HL-60 (cell line): ENCODE results near the gene PRX.

ENCODE experiments used
- DNase-seq, 2 experiments: peaks; one replicate each; pipeline ENCODE4 v3.0.0-alpha.2; 2010 to 2020; ENCODE audit warnings: low read depth in 1 of 2, low spot score in 1 of 2
- H3K27ac ChIP-seq: fragments of 250-450 bp; sonication (Bioruptor Pico); replicated peaks from 2 replicates; pipeline ENCODE4 v1.5.1; 2020; ENCODE audit warnings: mild to moderate bottlenecking, moderate library complexity
- H3K27me3 ChIP-seq: fragments of 250-450 bp; sonication (Bioruptor Pico); 2 replicates; pipeline ENCODE4 v1.5.1; 2021; ENCODE audit warnings: mild to moderate bottlenecking, moderate library complexity; ENCODE audit not compliant: insufficient read depth, poor library complexity, severe bottlenecking
- H3K4me3 ChIP-seq: replicated peaks from 2 replicates; pipeline ENCODE4 v1.5.1; 2011; ENCODE audit warnings: mild to moderate bottlenecking, control low read depth, low read length; ENCODE audit not compliant: insufficient read depth
- GABPA ChIP-seq: IDR thresholded peaks from 2 replicates; pipeline ENCODE4 v1.6.1; 2012; ENCODE audit warnings: low read depth
- POLR2AphosphoS5 ChIP-seq: IDR thresholded peaks from 2 replicates; pipeline ENCODE4 v1.6.1; 2012; ENCODE audit warnings: low read depth
- SPI1 ChIP-seq: IDR thresholded peaks from 2 replicates; pipeline ENCODE4 v1.6.1; 2012; ENCODE audit warnings: low read depth, mild to moderate bottlenecking, borderline replicate concordance
- TF ChIP-seq, protein P1 (sequence below): IDR thresholded peaks from one replicate; pipeline ENCODE4 v1.5.1; 2011; ENCODE audit warnings: low read length, control low read depth, inconsistent platforms; ENCODE audit not compliant: insufficient read depth
- TF ChIP-seq, protein P2 (sequence below): IDR thresholded peaks from 2 replicates; pipeline ENCODE4 v1.6.1; 2012; ENCODE audit warnings: low read depth; ENCODE audit not compliant: insufficient replicate concordance

Gene PRX

GRCh38 chr19:40425450-40426287 is 12.5 kb upstream of the PRX start, which contains the start of gene SERTAD1:
Gene SERTAD1, minus strand, starts transcription at chr19:40425992. Its CDS starts 2,446 bp downstream, at chr19:40423546.
- TF ChIP-seq SPI1 (no peak), POLR2AphosphoS5 (peak; percentile 29; the same call in 1 of the 2 replicates), GABPA (peak; percentile 26; the same call in 1 of the 2 replicates)
- TF ChIP-seq, protein P1, sequence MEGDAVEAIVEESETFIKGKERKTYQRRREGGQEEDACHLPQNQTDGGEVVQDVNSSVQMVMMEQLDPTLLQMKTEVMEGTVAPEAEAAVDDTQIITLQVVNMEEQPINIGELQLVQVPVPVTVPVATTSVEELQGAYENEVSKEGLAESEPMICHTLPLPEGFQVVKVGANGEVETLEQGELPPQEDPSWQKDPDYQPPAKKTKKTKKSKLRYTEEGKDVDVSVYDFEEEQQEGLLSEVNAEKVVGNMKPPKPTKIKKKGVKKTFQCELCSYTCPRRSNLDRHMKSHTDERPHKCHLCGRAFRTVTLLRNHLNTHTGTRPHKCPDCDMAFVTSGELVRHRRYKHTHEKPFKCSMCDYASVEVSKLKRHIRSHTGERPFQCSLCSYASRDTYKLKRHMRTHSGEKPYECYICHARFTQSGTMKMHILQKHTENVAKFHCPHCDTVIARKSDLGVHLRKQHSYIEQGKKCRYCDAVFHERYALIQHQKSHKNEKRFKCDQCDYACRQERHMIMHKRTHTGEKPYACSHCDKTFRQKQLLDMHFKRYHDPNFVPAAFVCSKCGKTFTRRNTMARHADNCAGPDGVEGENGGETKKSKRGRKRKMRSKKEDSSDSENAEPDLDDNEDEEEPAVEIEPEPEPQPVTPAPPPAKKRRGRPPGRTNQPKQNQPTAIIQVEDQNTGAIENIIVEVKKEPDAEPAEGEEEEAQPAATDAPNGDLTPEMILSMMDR = peak; percentile 28
- no peaks in the 10 kb centered on the region for H3K27me3 ChIP-seq
- H3K4me3 ChIP-seq = peak within 1 kb of the TSS; percentile 79
- peak; percentile 97 to 100 for DNase-seq
- peak within 1 kb of the TSS; percentile 74 for H3K27ac ChIP-seq

DNA sequence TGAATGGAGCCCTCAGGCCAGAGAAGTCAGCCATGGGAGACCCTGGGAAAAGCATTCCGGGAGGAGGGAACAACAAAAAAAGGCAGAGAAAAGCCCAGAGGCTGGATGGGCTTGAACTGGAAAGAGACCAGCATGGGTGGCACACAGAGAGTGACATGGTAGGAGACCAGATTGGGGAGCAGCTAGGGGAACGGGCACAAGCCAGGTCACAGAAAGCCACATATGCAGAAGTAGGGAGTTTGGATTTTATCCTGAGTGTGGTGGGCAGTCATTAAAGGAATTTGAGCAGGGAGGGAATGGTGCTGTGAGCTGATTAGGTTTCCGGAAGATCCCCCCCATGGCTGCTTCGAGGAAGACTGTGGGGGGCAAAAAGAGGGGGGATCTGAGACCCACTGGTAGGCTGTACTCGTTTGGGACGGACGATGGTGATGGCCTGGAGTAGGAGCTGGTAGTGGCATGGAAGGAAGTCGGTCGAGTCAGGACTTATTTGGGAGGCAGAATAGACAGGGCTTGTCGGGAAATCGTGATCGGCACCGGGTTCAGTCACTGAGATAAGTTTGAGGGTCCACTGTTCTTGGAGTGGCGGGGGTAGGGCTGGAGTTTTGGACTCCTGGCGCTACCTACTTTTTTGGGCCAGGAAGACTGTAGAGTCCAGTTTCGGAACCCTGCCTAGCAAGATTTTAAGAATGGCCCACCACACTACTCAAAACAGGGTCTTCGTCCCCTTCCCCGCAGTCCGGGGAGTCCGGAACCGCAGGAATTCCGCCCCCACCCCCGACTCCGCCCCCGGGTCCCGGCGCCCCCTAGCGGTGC is 11.7 kb upstream of the PRX start:
- H3K27ac ChIP-seq = peak overlapping the region; percentile 74
- no peak for DNase-seq
- no peaks in the 10 kb centered on the region for H3K27me3 ChIP-seq

GRCh38 chr19:40423938-40424337 is 10.8 kb upstream of the PRX start:
- DNase-seq = no peak
- Histone ChIP-seq H3K27me3 (no peaks in the 10 kb centered on the region), H3K27ac (no peak overlapping the region), H3K4me3 (no peak overlapping the region)
- TF ChIP-seq SPI1 (no peak), GABPA (no peak), POLR2AphosphoS5 (no peak)
- TF ChIP-seq, protein P1 = no peak
- TF ChIP-seq, protein P2, sequence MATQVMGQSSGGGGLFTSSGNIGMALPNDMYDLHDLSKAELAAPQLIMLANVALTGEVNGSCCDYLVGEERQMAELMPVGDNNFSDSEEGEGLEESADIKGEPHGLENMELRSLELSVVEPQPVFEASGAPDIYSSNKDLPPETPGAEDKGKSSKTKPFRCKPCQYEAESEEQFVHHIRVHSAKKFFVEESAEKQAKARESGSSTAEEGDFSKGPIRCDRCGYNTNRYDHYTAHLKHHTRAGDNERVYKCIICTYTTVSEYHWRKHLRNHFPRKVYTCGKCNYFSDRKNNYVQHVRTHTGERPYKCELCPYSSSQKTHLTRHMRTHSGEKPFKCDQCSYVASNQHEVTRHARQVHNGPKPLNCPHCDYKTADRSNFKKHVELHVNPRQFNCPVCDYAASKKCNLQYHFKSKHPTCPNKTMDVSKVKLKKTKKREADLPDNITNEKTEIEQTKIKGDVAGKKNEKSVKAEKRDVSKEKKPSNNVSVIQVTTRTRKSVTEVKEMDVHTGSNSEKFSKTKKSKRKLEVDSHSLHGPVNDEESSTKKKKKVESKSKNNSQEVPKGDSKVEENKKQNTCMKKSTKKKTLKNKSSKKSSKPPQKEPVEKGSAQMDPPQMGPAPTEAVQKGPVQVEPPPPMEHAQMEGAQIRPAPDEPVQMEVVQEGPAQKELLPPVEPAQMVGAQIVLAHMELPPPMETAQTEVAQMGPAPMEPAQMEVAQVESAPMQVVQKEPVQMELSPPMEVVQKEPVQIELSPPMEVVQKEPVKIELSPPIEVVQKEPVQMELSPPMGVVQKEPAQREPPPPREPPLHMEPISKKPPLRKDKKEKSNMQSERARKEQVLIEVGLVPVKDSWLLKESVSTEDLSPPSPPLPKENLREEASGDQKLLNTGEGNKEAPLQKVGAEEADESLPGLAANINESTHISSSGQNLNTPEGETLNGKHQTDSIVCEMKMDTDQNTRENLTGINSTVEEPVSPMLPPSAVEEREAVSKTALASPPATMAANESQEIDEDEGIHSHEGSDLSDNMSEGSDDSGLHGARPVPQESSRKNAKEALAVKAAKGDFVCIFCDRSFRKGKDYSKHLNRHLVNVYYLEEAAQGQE = no peak

More for the DNA sequence above, 11.7 kb upstream of the PRX start:
- TF ChIP-seq, protein P1 = no peak
- TF ChIP-seq, protein P2 = no peak
- TF ChIP-seq GABPA (no peak), POLR2AphosphoS5 (no peak), SPI1 (no peak)
- peak overlapping the region; percentile 79 for H3K4me3 ChIP-seq
